G401 (cell line): ENCODE data around the gene CAMK2B. TPM values are rescaled to one million over a fixed set of nuclear protein-coding genes. Genes with fewer than 3 reads are reported as not detected.
A peak's percentile ranks its signal among the peaks of the same experiment; 100 is the strongest.

ENCODE experiments used
- DNase-seq: peaks from one replicate; pipeline ENCODE4 v3.0.0-alpha.2; 2015; ENCODE audit warnings: low spot score
- in situ Hi-C: cut with HindIII; loops from 2 replicates; pipeline ENCODE4 v1.10.0; 2016; ENCODE audit warnings: low sequenced_read_pairs, mixed read lengths
- total RNA-seq: library from RNA; depleted of rRNA; stranded (reverse); fragments of >200 nt; shearing (Covaris generic); gene quantifications from 2 replicates; pipeline ENCODE4 v1.2.3, GENCODE V29; 2014

The CAMK2B gene
- total RNA-seq, 1 experiment from 2014 or later: 2.2 TPM

GRCh38 chr7:44333911-44334733, 8.7 kb upstream of the CAMK2B start:
- peak; percentile 82 for DNase-seq
- in situ Hi-C loops: no loop called here

DNA sequence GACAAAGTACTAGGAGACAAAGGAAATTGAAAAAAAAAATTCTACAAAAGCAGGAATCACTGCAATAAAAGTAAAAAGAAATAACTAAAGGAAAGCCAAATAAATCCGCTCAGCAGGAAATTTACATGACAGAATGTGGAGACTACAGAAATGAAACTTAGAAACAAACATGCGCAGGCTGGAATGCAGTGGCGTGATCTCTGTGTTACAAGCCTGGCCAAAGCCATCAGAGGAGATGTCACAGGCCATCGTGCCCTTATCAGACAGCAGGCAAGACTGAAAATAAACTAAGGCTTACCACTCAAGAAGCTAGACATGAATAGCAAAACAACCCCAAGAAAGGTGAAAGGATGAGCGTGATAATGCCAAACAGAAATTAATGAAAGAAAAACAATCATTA, 6.3 kb upstream of the CAMK2B start:
- in situ Hi-C loops: no loop called here
- no peak for DNase-seq

DNA sequence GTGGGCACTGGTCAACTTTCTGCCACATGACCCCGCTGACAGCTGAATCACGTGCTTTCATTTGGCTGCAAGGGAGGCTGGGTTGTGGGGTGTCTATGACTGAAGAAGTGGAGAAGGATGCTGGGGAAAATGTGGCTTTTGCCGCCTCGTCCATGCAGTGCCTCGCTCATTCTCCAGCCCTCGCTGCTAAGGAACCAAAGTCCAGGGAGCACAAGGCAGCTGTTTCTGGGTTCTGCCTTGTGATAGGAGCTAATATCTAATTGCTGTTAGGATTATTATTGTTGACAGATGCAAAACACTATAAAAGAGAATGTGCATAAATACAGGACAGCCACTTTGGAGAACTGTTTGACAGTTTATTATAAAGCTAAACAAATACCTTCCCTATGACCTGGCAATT, 4.9 kb upstream of the CAMK2B start:
- in situ Hi-C loops: no loop called here

DNA sequence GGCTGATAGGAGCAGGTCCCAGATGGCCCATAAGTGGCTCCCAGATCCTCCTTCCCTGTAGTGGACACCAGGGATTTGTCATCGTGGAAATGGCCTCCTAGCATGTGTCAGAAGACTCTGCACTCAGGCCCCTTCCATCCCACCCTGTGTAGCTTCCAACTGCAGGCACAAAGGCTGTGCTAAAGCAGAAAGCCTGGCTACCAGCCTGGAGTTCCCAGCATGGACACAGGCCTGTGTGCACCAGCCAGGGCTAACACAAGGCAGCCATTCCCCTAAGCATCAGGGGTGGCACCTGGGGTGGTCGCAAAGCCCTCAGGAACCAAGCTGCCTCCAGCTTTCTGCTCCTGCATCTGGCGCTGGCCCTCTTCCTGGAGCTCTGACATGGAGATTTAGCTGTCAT, 4.5 kb upstream of the CAMK2B start:
- in situ Hi-C loops: no loop called here
- DNase-seq: no peak

More for the DNA sequence above, 4.9 kb upstream of the CAMK2B start:
- DNase-seq: no peak

- in situ Hi-C loops: no loop called here
- DNase-seq: no peak
Measured at GRCh38 chr7:44329081-44329480, 3.7 kb upstream of the CAMK2B start.

- in situ Hi-C loops: no loop called here
- DNase-seq: no peak
Measured at GRCh38 chr7:44327981-44328380, 2.6 kb upstream of the CAMK2B start.

DNA sequence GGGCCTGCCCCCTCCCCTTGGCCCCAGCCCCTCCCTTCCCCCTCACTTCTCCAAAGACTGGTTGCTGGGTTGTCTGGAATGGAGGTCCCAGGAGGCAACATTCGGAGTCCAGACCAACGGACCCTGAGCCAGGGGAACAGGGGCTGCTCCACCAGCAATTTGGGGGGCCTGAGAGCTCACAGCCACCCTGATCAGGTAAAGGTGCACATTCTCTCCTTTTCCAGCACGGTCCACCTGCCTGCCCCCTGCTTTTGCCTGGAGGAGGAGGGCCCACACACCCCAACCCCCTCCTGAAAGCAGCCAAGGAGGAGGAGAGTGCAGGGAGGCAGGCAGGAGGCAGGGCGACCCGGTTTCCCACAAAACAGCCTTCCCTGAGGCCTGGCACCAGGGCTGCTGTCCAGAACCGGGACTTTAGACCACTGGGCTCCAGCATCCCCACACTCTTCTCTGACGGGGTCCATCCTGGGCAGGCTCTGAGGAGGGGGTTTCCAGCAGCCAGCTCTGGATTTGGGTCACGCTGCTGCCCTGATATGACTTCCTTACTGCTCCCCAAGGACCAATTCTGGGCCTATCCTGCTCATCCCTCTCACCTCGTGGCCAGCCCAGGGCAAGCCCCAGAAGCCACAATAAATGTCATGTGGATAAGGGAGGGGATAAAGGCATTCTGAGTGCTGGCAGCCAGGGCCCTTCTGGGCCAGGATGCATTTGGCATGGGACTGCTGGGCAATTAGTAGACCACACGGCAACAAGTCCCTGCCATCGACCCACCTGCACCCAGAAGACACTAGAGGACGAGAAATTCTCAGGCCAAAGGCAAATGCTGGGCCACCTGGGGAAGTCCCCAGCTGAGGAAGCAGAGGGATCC, 1.1 kb upstream of the CAMK2B start:
- DNase-seq: peak; percentile 46
- in situ Hi-C loops: no loop called here

DNA sequence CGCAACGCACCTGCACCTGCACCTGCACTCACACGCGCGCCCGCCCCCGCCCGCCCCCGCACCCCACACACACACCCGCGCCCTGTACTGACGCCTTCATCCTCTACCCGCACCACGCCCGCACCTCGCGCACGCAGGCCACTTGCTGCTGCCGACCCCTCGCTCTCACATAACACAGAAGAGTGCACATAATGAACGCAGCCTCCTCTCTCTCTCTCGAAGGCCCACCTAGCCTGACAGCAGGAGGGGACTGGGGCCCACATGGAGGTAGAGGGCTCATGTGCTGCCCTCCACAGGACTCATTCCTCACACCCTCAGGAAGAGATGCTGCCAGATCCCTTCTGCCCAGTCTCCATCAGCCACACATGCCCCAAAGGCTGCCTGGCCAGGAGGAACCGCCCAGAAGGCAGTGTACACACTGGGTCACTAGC, 432 bp upstream of the CAMK2B start:
- in situ Hi-C loops: no loop called here
- peak; percentile 67 for DNase-seq

- in situ Hi-C loops: no loop called here
- DNase-seq: no peak
Measured at GRCh38 chr7:44324481-44325200, 753 bp downstream of the CAMK2B start.

DNA sequence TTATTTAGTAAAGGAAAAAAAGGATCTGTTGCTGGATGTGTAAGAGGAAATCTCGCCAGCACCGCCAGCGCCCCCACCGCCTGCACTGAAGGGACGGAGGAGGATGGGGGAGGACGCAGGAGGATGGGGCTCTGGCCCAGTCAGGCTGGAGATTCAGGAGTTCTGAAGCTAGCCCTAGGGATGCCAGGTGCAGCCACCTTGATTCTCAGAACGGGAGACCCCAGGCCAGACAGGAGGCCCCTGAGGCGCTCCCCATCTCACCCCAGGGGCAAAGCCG, 1.3 kb downstream of the CAMK2B start:
- in situ Hi-C loops: no loop called here
- peak; percentile 77 for DNase-seq

DNA sequence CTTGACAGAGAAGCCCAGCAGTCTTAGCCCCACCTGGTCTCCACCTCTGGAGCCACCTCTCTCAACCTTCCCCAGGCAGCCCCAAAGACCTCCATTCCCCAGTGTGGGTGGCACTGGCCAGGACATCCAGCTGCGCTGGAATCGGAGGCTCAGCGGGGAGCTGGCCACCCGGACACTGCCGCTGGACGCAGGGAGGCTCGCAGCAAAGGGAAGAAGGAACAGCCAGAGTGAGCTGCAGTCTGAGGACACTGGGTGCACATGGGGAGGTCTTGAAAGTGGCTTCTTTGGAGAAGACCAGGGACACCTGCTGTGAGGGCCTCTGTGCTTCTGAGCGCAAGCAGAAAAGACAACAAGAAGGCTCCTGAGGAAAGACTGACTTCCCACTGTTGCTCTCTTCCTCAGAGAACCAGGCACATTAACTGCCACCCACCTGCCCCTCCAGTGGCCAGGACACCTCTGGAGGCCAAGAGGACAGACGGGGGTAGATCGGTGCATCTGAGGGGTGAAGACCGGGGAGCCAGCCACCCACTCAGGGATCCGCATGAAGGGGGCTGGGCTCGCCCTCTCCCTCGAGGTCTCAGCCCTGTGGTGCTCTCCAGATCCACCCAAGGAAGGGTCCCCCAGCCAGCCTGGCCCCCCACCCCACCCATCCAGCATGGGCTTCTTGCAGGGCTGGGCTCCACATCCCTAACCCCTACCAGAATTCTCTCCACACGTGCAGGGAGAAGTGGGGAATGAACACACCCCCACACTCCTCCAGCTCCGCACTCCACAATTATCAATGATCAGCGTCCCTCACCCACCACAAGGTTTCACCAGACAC, 1.8 kb downstream of the CAMK2B start:
- peak; percentile 55 for DNase-seq
- in situ Hi-C loops: no loop called here

DNA sequence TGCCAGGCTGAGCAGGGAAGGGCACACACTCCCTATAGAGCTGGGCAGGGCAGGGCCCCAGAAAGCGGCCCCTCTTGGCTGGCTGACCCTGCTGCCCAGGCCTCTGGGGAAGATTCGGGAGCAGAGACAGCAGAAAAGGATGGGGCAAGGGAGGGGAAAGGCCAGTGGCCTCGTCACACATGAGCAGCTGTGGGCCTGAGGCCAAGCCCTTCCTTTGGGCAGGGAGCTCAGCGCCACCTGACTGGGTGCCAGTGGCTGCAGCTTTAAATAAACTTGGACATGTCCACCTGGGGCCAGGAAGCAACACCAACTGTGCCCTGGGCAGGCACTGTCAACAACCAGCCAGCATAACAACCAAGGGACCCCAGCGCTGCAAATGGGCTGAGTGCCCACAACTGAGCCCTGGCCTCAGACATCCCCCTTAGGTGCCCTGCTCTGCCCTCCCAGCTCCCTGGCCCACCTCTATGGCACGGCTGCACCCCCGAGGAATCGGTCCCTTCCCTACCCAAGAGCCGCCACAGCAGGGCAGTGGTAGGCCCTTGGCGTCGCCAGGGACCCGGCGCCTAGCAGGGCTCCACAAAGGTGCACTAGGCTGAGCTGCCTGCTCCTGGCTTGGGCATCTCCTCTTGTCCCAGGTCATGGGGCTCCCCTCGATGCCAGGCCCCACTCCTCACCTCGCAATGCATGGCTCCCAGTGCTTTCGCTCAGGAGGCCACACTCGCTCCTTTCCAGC, 2.6 kb downstream of the CAMK2B start:
- DNase-seq: peak; percentile 94
- in situ Hi-C loops: no loop called here

GRCh38 chr7:44321796-44322195, 3.6 kb downstream of the CAMK2B start:
- in situ Hi-C loops: no loop called here
- DNase-seq: no peak

- in situ Hi-C loops: no loop called here
- peak; percentile 59 for DNase-seq
Measured at GRCh38 chr7:44320794-44321371, 4.5 kb downstream of the CAMK2B start.

DNA sequence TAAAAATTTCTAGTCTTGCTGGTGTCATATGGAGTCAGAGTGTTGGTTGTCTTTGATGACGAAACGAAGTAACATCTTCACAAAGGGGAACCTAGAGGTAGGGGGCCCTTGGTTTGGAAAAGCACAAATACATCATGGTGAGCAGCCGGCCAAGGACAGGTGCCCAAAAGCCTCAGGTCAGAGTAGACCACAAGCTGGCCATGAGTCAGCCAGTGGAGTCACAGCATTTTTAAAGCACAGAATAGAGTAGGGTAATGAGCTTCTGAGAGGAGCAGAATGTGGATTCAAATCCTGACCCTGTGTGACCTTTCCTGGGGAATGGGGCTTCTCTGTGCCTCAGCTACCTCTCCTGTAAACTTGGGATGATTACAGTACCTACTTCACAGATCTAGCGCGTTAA, 5.3 kb downstream of the CAMK2B start:
- in situ Hi-C loops: no loop called here
- DNase-seq: no peak

GRCh38 chr7:44318332-44318731, 7.1 kb downstream of the CAMK2B start:
- in situ Hi-C loops: no loop called here
- no peak for DNase-seq

DNA sequence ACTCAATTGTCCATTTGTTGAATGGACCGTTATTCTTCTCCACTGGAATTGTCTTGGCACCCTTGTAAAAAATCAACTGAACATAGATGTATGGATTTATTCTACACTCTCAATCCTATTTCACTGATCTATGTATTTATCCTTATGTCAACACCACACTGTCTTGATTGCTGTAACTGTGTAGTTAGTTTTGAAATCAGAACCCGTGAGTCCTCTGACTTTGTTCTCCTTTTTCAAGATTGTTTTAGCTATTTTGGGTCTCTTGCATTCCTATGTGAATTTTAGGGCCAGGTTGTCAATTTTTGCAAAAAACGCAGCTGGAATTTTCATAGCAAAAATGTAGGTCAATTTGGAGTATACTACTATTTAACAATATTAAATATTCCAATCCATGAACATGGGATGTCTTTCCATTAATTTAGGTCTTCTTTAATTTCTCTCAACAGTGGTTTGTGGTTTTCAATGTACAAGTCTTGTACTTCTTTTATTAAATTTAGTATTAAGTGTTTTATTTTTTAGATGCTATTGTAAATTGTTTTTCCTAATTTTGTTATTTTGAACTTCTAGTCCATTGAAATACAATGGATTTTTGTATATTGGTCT, 10.0 kb downstream of the CAMK2B start:
- DNase-seq: no peak
- in situ Hi-C loops: no loop called here

DNA sequence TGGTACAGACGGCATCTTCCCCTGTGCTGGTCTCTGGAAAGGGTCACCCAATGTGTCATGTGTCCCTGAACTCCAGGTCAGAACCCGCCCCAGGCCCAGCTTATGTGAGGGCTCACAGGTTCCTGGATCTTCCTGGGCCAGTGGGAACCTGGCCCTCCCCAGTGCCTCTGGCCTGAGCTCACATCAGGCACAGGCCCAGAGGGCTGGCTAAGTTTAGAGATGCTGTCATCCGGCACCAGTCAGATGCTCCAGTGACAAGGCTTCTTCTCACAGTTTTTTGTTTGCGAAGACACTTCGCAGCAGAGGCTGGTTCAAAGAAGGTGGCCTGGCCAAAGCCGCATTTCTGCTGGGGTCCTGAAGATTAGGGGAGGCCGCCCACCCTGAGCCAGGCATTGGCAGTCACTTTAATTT, 11.8 kb downstream of the CAMK2B start:
- in situ Hi-C loops: no loop called here
- DNase-seq: no peak
